Activated T-helper 17 cell treated with anti-CD3 and anti-CD28 coated beads, Interleukin-2, amount 50 U/mL, for 72 hours (primary cell): Measurements from ENCODE around the gene PCNX1. TPM values are rescaled to one million over a fixed set of nuclear protein-coding genes. Genes with fewer than 3 reads are reported as not detected.

Source experiments
- ATAC-seq: fragments of 150-1000 bp; cut with Tn5 transposase; replicated peaks from 2 replicates; pipeline ENCODE4 v1.10.0; 2021; ENCODE audit warnings: mild to moderate bottlenecking, moderate library complexity
- H3K27ac Mint-ChIP-seq: one replicate; pipeline ENCODE4 v1.8.0; 2022; ENCODE audit warnings: mixed read lengths
- H3K27me3 Mint-ChIP-seq: one replicate; pipeline ENCODE4 v1.8.0; 2022; ENCODE audit warnings: mixed read lengths
- H3K36me3 Mint-ChIP-seq: one replicate; pipeline ENCODE4 v1.8.0; 2022; ENCODE audit warnings: low read depth, mild to moderate bottlenecking, mixed read lengths
- H3K4me1 Mint-ChIP-seq: one replicate; pipeline ENCODE4 v1.8.0; 2022; ENCODE audit warnings: mixed read lengths
- H3K4me3 Mint-ChIP-seq: one replicate; pipeline ENCODE4 v1.8.0; 2022; ENCODE audit warnings: mild to moderate bottlenecking, mixed read lengths
- H3K9me3 Mint-ChIP-seq: one replicate; pipeline ENCODE4 v1.8.0; 2022; ENCODE audit warnings: mixed read lengths
- total RNA-seq, 2 donors: library from RNA; stranded (reverse); gene quantifications; one replicate each; pipeline ENCODE4 v1.2.3, GENCODE V29; 2022

The PCNX1 gene
- total RNA-seq, 2 donors from 2014 or later = 52.1 to 82.0 TPM

GRCh38 chr14:71021347-71022011 is 114.2 kb downstream of the PCNX1 start:
- Mint-ChIP-seq H3K27me3 (no peaks in the 10 kb centered on the region), H3K27ac (peak overlapping the region; percentile 35), H3K4me1 (peaks cover 22% of the 10 kb centered on the region), H3K36me3 (peaks cover 81% of the 10 kb centered on the region), H3K9me3 (no peaks in the 10 kb centered on the region), H3K4me3 (peak overlapping the region; percentile 31)
- ATAC-seq = peak; percentile 70

DNA sequence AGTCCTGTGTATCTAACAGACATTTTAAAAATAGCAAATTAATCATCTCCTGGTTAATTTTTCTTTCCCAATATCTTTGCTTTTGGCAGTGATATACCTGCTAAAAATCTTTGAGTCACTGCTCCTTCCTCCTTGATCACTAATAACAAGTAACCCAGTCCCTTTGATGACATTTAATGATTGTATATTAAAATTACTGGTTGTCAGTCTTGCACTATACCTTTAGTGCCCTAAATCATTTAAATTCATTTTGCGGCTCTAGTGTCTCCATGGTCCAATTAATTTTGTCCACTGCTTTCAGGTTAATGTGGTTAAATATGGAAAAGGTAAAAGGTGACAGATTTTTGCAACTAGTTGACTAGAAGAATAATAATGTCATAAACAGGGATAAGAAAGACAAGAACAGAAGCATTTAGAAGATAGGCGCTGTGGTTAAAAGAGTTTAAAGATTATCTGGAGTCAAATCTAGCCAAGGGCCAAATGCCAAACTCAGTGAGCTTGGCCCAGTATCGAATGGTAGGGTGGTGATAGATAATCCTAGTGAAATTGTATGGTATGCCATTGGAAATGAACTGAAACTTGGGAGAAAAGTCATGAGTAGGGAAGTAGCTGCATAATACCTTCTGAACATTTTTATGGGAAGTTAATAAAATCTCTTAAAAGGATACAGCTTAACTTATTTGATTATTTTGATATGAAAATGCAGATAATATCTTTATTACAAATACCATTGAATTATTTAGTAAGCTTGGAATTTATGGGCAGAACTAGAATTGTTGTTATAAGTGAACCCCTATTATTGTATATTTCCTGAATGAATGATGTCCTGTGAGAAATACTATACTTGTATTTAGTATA is 115.0 kb downstream of the PCNX1 start:
- H3K27me3 Mint-ChIP-seq = no peaks in the 10 kb centered on the region
- H3K4me1 Mint-ChIP-seq = peaks cover 18% of the 10 kb centered on the region
- peak overlapping the region; percentile 31 for H3K4me3 Mint-ChIP-seq
- peaks cover 81% of the 10 kb centered on the region for H3K36me3 Mint-ChIP-seq
- ATAC-seq = no peak
- H3K9me3 Mint-ChIP-seq = no peaks in the 10 kb centered on the region
- peak overlapping the region; percentile 35 for H3K27ac Mint-ChIP-seq

- Mint-ChIP-seq H3K4me1 (peaks cover 18% of the 10 kb centered on the region), H3K4me3 (no peak overlapping the region), H3K36me3 (peaks cover 86% of the 10 kb centered on the region), H3K9me3 (no peaks in the 10 kb centered on the region), H3K27me3 (no peaks in the 10 kb centered on the region), H3K27ac (peak overlapping the region; percentile 71)
- ATAC-seq = peak; percentile 79
Observed at GRCh38 chr14:71022939-71023338, 115.7 kb downstream of the PCNX1 start.

- no peak overlapping the region for H3K4me3 Mint-ChIP-seq
- no peak overlapping the region for H3K27ac Mint-ChIP-seq
- H3K4me1 Mint-ChIP-seq = peaks cover 9% of the 10 kb centered on the region
- H3K9me3 Mint-ChIP-seq = no peaks in the 10 kb centered on the region
- H3K36me3 Mint-ChIP-seq = peaks cover 93% of the 10 kb centered on the region
- ATAC-seq = no peak
- H3K27me3 Mint-ChIP-seq = no peaks in the 10 kb centered on the region
Observed at GRCh38 chr14:71029236-71029781, 122.0 kb downstream of the PCNX1 start.

- Mint-ChIP-seq H3K36me3 (peaks cover 94% of the 10 kb centered on the region), H3K4me1 (peaks cover 9% of the 10 kb centered on the region), H3K9me3 (no peaks in the 10 kb centered on the region), H3K27me3 (no peaks in the 10 kb centered on the region), H3K4me3 (no peak overlapping the region), H3K27ac (no peak overlapping the region)
- no peak for ATAC-seq
Observed at GRCh38 chr14:71031000-71031399, 123.7 kb downstream of the PCNX1 start.

DNA sequence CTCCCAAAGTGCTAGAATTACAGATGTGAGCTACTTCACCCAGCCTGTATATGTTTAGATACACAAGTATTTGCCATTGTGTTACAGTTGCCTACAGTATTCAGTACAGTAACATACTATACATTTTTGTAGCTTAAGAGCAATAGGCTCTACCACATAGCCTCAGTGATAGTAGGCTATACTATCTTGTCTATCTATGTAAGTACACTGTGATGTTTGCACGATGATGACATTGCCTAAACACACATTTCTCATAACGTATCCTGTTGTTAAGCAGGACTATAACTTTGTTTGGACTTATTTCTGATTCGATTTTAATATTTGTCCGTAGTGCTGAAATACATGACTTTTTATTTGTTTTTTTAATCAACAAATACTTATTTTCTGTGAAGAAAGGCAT is 129.2 kb downstream of the PCNX1 start:
- Mint-ChIP-seq H3K4me3 (no peak overlapping the region), H3K27ac (no peak overlapping the region), H3K36me3 (peaks cover 84% of the 10 kb centered on the region), H3K27me3 (no peaks in the 10 kb centered on the region), H3K9me3 (peaks cover 10% of the 10 kb centered on the region), H3K4me1 (peaks cover 9% of the 10 kb centered on the region)
- ATAC-seq = no peak

DNA sequence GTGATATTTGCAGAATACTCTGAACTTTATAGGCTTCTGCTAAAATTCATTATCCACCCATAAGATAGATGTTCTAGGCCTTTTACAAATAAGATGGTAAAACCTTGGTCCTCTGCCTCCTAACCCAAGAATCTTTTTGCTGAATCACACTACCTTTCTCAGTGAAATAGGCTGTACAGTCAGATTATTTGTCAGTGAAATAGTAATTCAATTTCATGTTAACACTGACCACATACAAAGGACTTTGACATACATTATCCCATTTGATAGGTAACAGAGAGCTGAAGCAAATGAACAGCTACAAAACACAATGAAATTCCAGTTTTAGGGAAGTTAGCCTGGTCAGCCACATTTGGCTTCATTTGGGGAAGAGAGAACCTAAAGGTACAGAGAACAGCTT is 141.1 kb downstream of the PCNX1 start:
- peak overlapping the region; percentile 52 for H3K27ac Mint-ChIP-seq
- peaks cover 87% of the 10 kb centered on the region for H3K36me3 Mint-ChIP-seq
- no peak for ATAC-seq
- peaks cover 11% of the 10 kb centered on the region for H3K4me1 Mint-ChIP-seq
- H3K9me3 Mint-ChIP-seq = no peaks in the 10 kb centered on the region
- H3K4me3 Mint-ChIP-seq = no peak overlapping the region
- no peaks in the 10 kb centered on the region for H3K27me3 Mint-ChIP-seq

DNA sequence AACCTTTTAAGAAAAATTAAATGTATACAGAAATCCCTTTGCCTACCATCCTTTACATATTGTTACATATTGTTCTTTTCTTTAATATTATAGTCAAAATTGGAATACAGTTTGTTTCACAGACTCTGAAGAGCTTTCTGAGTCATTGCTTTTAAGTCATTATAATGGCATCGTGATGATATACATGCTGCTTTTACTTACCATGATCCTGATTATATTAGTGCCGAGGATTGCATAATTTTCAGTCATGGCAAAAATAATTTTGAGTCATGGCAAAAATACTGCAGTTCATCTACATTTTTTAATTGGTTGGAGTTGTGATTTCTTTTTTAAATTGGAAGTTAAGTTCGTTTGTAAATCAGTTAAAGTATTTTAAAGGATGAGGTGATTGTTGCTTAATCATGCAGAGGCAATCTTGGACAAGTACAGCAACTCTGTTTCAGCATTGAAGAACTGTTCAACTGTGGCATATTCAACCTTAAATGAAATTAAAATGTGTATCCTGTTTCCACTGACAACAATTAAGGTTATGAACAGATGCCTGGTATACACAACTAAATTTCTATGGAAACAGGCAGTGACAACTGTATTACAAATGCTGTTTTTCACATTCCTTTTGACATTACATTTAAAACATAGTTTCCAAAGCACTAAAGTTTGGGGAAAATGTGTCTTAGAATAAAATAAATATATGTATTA is 142.3 kb downstream of the PCNX1 start:
- no peaks in the 10 kb centered on the region for H3K9me3 Mint-ChIP-seq
- H3K27ac Mint-ChIP-seq = no peak overlapping the region
- ATAC-seq = no peak
- H3K27me3 Mint-ChIP-seq = no peaks in the 10 kb centered on the region
- peaks cover 86% of the 10 kb centered on the region for H3K36me3 Mint-ChIP-seq
- H3K4me3 Mint-ChIP-seq = no peak overlapping the region
- peaks cover 5% of the 10 kb centered on the region for H3K4me1 Mint-ChIP-seq

DNA sequence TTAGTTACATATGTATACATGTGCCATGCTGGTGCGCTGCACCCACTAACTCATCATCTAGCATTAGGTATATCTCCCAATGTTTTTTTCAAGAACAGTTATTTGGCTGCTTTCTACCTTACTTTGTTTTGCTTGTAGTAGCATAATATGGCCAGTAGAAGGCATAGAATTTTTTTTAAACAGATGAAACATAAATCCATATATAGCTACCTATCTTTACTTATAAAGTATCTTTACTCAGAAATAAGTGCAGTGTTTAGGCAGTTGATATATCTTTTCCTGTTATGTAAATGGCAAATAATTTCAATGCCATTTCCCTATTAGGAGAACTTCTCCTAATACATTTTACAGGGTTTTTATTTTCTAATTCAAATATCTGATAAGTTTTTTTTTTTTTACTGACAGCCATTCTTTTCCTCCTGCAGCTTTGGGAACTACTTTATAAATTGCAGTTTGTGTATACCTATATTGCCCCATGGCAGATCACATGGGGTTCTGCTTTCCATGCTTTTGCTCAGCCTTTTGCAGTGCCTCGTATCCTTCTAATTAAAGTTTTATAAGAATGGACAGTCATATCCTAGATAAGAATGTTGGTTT is 143.1 kb downstream of the PCNX1 start:
- Mint-ChIP-seq H3K9me3 (no peaks in the 10 kb centered on the region), H3K27me3 (no peaks in the 10 kb centered on the region), H3K4me3 (no peak overlapping the region), H3K27ac (no peak overlapping the region), H3K4me1 (peaks cover 5% of the 10 kb centered on the region), H3K36me3 (peaks cover 86% of the 10 kb centered on the region)
- no peak for ATAC-seq

- Mint-ChIP-seq H3K4me1 (peaks cover 1% of the 10 kb centered on the region), H3K9me3 (no peaks in the 10 kb centered on the region), H3K4me3 (no peak overlapping the region), H3K27ac (no peak overlapping the region), H3K27me3 (no peaks in the 10 kb centered on the region), H3K36me3 (peaks cover 83% of the 10 kb centered on the region)
- no peak for ATAC-seq
Observed at GRCh38 chr14:71054706-71055105, 147.4 kb downstream of the PCNX1 start.

GRCh38 chr14:71056168-71056567 is 148.9 kb downstream of the PCNX1 start:
- Mint-ChIP-seq H3K27me3 (no peaks in the 10 kb centered on the region), H3K9me3 (no peaks in the 10 kb centered on the region), H3K4me1 (peaks cover 5% of the 10 kb centered on the region), H3K27ac (no peak overlapping the region), H3K36me3 (peaks cover 88% of the 10 kb centered on the region), H3K4me3 (no peak overlapping the region)
- ATAC-seq = no peak

- Mint-ChIP-seq H3K27me3 (no peaks in the 10 kb centered on the region), H3K4me1 (peaks cover 9% of the 10 kb centered on the region), H3K9me3 (no peaks in the 10 kb centered on the region), H3K36me3 (peaks cover 92% of the 10 kb centered on the region), H3K4me3 (no peak overlapping the region), H3K27ac (peak overlapping the region; percentile 51)
- ATAC-seq = no peak
Observed at GRCh38 chr14:71060274-71060673, 153.0 kb downstream of the PCNX1 start.

DNA sequence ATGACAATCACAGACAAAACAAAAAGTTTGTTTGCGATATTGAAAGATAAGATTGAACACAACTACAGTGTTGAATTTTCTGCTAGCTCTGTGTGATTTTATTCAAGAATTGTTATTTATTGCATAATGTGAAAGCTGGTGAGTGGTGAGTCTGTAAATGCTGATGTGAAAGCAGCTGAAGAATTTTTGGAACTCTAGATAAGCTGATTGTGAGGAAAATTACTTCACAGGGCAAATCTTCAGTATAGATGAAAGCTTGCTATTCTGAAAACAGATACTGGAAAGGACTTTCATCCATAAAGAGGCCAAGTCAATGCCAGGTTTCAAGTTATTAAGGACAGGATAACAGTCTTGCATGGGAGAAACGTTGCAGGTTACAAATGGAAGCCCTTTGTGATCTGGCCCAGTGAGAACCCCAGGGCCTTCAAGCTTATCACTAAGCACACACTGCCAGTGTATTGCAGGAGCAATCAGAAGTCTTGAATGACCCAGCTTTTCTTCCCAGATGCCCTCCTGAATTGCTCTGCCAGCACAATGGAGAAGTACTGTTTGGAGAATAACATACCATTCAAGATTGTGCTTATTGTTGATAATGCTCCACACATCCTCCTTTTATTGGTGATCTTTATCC is 153.7 kb downstream of the PCNX1 start:
- no peak overlapping the region for H3K27ac Mint-ChIP-seq
- H3K36me3 Mint-ChIP-seq = peaks cover 94% of the 10 kb centered on the region
- no peak for ATAC-seq
- H3K4me3 Mint-ChIP-seq = no peak overlapping the region
- H3K4me1 Mint-ChIP-seq = peaks cover 9% of the 10 kb centered on the region
- H3K9me3 Mint-ChIP-seq = no peaks in the 10 kb centered on the region
- no peaks in the 10 kb centered on the region for H3K27me3 Mint-ChIP-seq

- ATAC-seq = no peak
- H3K4me3 Mint-ChIP-seq = no peak overlapping the region
- peak overlapping the region; percentile 55 for H3K27ac Mint-ChIP-seq
Observed at GRCh38 chr14:71061458-71061857, 154.2 kb downstream of the PCNX1 start.

More at GRCh38 chr14:71061458-71061857, 154.2 kb downstream of the PCNX1 start:
- no peaks in the 10 kb centered on the region for H3K9me3 Mint-ChIP-seq
- H3K4me1 Mint-ChIP-seq = peaks cover 9% of the 10 kb centered on the region
- H3K36me3 Mint-ChIP-seq = peaks cover 97% of the 10 kb centered on the region
- no peaks in the 10 kb centered on the region for H3K27me3 Mint-ChIP-seq
